ENCODE data around the gene LIG1.

DNA sequence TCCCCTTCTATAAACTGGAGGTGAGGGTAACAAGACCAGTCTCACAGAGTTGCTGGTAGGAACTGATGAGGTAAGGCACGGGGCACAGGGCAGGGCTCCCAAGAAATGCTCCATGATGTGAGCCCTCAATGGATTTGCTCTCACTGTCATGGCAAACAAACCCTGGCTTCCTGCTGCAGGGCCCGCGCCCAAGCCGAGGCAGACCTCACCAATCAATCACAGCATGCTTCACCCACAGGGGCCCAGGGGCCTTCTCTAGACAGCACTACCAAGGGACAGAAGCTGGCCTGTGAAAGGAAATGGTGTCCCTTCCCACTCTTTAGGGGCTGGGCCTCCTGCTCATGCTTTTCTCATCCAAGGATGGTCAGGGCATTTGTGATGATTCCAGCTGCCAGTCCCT is 33.6 kb downstream of the LIG1 start:
- TF ChIP-seq, protein P1, sequence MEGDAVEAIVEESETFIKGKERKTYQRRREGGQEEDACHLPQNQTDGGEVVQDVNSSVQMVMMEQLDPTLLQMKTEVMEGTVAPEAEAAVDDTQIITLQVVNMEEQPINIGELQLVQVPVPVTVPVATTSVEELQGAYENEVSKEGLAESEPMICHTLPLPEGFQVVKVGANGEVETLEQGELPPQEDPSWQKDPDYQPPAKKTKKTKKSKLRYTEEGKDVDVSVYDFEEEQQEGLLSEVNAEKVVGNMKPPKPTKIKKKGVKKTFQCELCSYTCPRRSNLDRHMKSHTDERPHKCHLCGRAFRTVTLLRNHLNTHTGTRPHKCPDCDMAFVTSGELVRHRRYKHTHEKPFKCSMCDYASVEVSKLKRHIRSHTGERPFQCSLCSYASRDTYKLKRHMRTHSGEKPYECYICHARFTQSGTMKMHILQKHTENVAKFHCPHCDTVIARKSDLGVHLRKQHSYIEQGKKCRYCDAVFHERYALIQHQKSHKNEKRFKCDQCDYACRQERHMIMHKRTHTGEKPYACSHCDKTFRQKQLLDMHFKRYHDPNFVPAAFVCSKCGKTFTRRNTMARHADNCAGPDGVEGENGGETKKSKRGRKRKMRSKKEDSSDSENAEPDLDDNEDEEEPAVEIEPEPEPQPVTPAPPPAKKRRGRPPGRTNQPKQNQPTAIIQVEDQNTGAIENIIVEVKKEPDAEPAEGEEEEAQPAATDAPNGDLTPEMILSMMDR (IDR thresholded peaks at IDR 0.05 in 4 of 5, conservative IDR thresholded peaks at IDR 0.05 in 1 of 5) = no peak
- no peak for TF ChIP-seq POLR2A (IDR thresholded peaks at IDR 0.05)
